GM12873 (cell line): ENCODE data around the gene AARS2.

Source experiments
- TF ChIP-seq, protein P1 (sequence below): IDR thresholded peaks from 2 replicates; pipeline ENCODE4 v1.5.1; 2012; ENCODE audit warnings: low read depth, mild to moderate bottlenecking, moderate library complexity, low read length, control low read depth; ENCODE audit not compliant: insufficient read depth; ENCODE audit errors: missing control alignments

The AARS2 gene

DNA sequence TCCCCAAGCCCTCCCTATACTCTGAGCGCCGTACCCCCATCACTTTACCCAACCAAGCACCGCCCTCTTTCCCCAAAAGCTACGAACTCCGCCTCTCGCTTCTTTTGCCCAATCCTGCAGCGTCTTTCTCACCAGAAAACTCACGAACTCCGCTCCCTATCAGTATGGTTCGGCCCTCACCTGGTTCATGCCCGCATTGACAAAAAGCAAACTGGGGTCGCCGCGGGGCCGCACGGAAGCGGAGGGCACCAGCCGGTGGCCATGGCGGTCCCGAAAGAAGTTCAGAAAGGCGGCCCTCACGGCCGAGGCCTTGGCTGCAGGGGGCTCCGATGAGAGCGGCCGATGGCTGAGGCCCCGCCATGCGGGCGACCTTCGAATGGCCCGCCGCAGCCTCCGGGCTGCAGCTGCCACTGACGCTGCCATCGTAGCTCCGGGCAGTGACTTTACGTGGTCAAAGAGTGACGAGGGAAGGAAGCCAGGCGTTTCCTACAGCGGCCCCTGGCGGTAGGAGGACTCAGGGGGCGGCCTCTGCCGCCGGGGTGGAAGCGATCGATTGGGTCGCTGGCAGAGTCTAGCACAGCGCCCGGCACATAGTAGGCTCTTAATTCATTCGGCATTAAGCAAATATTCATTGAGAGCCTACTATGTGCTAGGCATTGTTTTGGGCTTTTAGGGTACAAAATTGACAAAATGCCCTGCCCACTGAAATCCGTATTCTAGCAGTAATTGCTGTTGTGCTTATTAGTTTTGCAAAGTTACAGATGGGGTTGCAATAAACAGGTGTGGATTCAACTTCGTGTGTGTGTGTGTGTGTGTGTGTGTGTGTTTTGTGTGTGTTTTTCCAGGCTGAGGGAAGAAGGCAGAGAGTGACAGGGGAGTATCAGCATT is at the start of gene AARS2:
AARS2 (minus strand) TSS at position 447 of the 888 bp plus-strand sequence; CDS start at position 423, 24 bp downstream.
- TF ChIP-seq, protein P1, sequence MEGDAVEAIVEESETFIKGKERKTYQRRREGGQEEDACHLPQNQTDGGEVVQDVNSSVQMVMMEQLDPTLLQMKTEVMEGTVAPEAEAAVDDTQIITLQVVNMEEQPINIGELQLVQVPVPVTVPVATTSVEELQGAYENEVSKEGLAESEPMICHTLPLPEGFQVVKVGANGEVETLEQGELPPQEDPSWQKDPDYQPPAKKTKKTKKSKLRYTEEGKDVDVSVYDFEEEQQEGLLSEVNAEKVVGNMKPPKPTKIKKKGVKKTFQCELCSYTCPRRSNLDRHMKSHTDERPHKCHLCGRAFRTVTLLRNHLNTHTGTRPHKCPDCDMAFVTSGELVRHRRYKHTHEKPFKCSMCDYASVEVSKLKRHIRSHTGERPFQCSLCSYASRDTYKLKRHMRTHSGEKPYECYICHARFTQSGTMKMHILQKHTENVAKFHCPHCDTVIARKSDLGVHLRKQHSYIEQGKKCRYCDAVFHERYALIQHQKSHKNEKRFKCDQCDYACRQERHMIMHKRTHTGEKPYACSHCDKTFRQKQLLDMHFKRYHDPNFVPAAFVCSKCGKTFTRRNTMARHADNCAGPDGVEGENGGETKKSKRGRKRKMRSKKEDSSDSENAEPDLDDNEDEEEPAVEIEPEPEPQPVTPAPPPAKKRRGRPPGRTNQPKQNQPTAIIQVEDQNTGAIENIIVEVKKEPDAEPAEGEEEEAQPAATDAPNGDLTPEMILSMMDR, result peak; percentile 100

DNA sequence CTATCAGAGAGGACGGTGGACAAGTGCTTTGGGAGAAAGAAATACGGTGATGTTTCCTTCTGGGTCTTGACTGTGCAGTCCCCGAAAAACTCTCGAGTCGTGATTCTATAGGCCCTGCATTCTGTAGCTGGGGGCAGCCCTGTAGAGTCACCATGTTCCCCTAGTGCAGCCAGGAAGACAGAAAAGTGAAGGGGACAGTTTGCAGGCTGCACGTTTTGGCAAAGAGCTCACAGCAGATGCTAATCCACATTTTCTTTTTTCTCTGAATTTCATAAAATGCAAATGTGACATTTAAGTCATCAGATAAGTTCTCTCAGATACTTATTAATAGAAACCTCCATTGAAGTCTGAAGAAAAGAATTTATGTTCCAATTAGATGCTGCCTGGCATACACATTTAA is 48.8 kb upstream of the AARS2 start:
- TF ChIP-seq, protein P1, result no peak

DNA sequence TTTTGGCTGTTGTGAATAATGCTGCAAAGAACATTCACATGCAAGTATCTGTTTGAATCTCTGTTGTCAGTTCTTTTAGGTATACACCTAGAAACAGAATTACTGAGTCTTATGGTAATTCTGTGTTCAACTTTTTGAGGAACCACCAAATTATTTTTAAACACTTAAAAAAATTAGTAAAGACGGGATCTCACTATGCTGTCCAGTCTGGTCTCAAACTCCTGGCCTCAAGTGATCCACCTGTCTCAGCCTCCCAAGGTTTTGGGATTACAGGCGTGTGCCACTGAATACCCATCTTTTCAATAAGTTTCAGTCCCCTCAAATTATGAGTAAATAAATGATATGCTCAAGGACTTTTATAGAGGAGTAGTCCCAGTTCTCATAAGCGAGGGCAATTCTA is 46.8 kb upstream of the AARS2 start:
- TF ChIP-seq, protein P1, result no peak

DNA sequence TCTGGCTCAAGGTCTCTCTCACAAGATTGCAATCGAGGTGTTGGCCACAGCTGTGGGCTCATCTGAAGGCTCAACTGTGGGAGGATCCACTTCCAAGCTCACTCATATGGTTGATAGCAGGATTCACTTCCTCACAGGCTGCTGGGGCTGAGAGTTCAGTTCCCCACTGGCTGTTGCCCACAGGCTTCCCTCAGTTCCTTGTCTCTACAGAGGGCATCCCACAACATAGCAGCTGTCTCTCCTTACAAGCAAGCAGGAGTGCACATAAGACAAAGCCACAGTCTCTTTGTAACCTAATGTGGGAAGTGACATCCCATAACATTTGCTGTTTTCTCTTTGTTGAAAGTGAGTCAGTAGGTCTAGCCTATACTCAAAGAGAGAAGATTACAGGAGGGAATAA is 43.3 kb upstream of the AARS2 start:
- TF ChIP-seq, protein P1, result no peak

DNA sequence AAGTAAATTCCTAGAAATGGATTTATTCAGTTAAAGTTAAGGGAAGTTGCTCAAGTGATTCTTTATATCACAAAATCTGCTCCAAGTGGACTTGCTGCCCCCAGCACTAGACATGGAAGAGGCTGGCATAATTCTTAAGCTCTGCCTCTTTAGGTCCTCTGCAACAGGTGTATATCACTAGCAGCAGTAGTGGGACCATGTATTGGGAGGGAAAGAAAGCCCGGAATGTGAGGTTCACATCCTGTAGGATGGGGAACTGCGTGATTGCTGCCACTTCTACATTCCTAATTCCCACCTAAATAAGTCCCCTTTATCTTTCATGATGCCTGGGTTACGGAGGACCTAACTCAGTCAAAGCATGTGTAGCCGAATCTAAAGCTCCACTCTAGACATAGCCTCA is 42.5 kb upstream of the AARS2 start:
- TF ChIP-seq, protein P1, result no peak

DNA sequence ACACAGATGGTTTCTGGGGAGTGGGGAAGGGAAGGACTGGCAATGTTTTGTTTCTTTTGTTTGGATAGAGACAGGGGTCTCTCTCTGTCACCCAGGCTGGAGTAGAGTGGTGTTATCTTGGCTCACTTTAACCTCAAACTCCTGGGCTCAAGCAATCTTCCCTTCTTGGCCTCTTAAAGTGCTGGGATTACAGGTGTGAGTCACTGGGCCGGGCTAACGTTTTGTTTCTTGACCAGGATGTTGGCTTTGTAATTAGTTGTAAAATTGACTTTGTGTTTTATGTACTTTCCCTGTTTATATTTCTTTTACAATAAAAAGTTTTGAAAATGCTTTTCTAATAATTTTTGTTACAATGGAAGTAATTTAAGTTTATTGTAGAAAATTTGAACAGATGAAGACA is 40.2 kb upstream of the AARS2 start:
- TF ChIP-seq, protein P1, result no peak

DNA sequence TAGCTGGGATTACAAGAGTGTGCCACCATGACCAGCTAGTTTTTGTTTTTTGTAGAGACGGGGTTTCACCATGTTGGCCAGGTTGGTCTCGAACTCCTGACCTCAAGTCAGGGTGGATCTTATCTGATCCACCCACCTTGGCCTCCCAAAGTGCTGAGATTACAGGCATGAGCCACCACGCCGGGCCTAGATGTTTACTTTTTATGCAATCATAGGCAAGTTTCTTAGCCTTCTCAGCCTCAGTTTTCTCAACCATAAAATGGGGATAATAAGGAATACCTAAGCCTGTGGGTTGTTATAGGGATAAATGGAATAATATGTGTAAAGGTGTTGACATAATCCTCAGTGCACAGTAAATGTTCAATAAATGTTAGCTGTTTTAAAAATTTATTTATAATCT is 39.1 kb upstream of the AARS2 start:
- TF ChIP-seq, protein P1, result no peak
